Trophoblast cell (in vitro differentiated cells and primary cell): ENCODE data around the gene SPAG16.
"Not testable (repeated sequence)": the region's sequence is repeated elsewhere in the genome, so short reads cannot be mapped to it uniquely, and the experiment has no call there.

Source experiments
- DNase-seq, 2 donors: peaks; one replicate each; pipeline ENCODE4 v3.0.0-alpha.2; 2016
- H2AFZ ChIP-seq: 2 replicates; pipeline ENCODE4 v1.6.1; 2013; ENCODE audit warnings: low read length, moderate library complexity, mild to moderate bottlenecking; ENCODE audit not compliant: insufficient read depth, poor library complexity
- H2AK5ac ChIP-seq: 2 replicates; pipeline ENCODE4 v1.6.1; 2013; ENCODE audit warnings: mild to moderate bottlenecking, low read length
- H2BK120ac ChIP-seq: 2 replicates; pipeline ENCODE4 v1.6.1; 2013; ENCODE audit warnings: low read length, mild to moderate bottlenecking, moderate library complexity; ENCODE audit not compliant: insufficient read depth, poor library complexity
- H2BK12ac ChIP-seq: 2 replicates; pipeline ENCODE4 v1.6.1; 2013; ENCODE audit warnings: mild to moderate bottlenecking, low read length, moderate library complexity
- H2BK5ac ChIP-seq: 2 replicates; pipeline ENCODE4 v1.6.1; 2013; ENCODE audit warnings: low read length, low read depth, moderate library complexity, mild to moderate bottlenecking; ENCODE audit not compliant: poor library complexity
- H3K14ac ChIP-seq: 2 replicates; pipeline ENCODE4 v1.6.1; 2013; ENCODE audit warnings: mild to moderate bottlenecking, low read length
- H3K18ac ChIP-seq: 2 replicates; pipeline ENCODE4 v1.6.1; 2013; ENCODE audit warnings: mild to moderate bottlenecking, low read length
- H3K23ac ChIP-seq: 2 replicates; pipeline ENCODE4 v1.6.1; 2013; ENCODE audit warnings: low read length
- H3K27ac ChIP-seq: 2 replicates; pipeline ENCODE4 v1.5.1; 2013; ENCODE audit warnings: low read depth, mild to moderate bottlenecking, inconsistent platforms, low read length, moderate library complexity
- H3K27me3 ChIP-seq: 2 replicates; pipeline ENCODE4 v1.6.1; 2013; ENCODE audit warnings: inconsistent platforms, mild to moderate bottlenecking, low read length, moderate library complexity; ENCODE audit not compliant: insufficient read depth
- H3K36me3 ChIP-seq, 2 experiments: 1 replicate in 1 of 2; 2 replicates in 1 of 2; pipeline ENCODE4 v1.6.1; 2013; ENCODE audit warnings: low read length in 2 of 2, mild to moderate bottlenecking in 2 of 2, moderate library complexity in 1 of 2; ENCODE audit not compliant: insufficient read depth in 2 of 2, control insufficient read depth in 1 of 2
- H3K4ac ChIP-seq: 2 replicates; pipeline ENCODE4 v1.6.1; 2013; ENCODE audit warnings: low read depth, mild to moderate bottlenecking, low read length, moderate library complexity
- H3K4me1 ChIP-seq, 2 experiments: 1 replicate in 1 of 2; 2 replicates in 1 of 2; pipeline ENCODE4 v1.6.1; 2013; ENCODE audit warnings: low read length in 2 of 2, mild to moderate bottlenecking in 2 of 2, moderate library complexity in 1 of 2; ENCODE audit not compliant: insufficient read depth in 2 of 2, control insufficient read depth in 1 of 2
- H3K4me2 ChIP-seq: 2 replicates; pipeline ENCODE4 v1.6.1; 2013; ENCODE audit warnings: inconsistent platforms, mild to moderate bottlenecking, low read length, moderate library complexity
- H3K4me3 ChIP-seq: 2 replicates; pipeline ENCODE4 v1.5.1; 2013; ENCODE audit warnings: mild to moderate bottlenecking, low read depth, low read length, inconsistent platforms
- H3K79me1 ChIP-seq: one replicate; pipeline ENCODE4 v1.6.1; 2013; ENCODE audit warnings: low read length
- H3K79me2 ChIP-seq: 2 replicates; pipeline ENCODE4 v1.6.1; 2013; ENCODE audit warnings: low read length, mild to moderate bottlenecking; ENCODE audit not compliant: control insufficient read depth, insufficient read depth, poor library complexity
- H3K9ac ChIP-seq: 2 replicates; pipeline ENCODE4 v1.6.1; 2013; ENCODE audit warnings: mild to moderate bottlenecking, low read length
- H3K9me3 ChIP-seq: 2 replicates; pipeline ENCODE4 v1.6.1; 2013; ENCODE audit warnings: low read depth, mild to moderate bottlenecking, control low read depth, inconsistent platforms, low read length; ENCODE audit not compliant: insufficient read depth
- H4K12ac ChIP-seq: 2 replicates; pipeline ENCODE4 v1.6.1; 2013; ENCODE audit warnings: low read depth, mild to moderate bottlenecking, low read length, moderate library complexity
- H4K8ac ChIP-seq: 2 replicates; pipeline ENCODE4 v1.6.1; 2013; ENCODE audit warnings: low read depth, mild to moderate bottlenecking, low read length, moderate library complexity
- H4K91ac ChIP-seq: one replicate; pipeline ENCODE4 v1.6.1; 2013; ENCODE audit warnings: low read depth, mild to moderate bottlenecking, low read length, moderate library complexity
- WGBS: extraction: QIAGEN DNeasy Blood & Tissue Kit; methylation state at CpG from one replicate; pipeline ENCODE4 v1.1.7; 2013; ENCODE audit warnings: missing lambda C conversion rate; ENCODE audit not compliant: insufficient read length, insufficient coverage; ENCODE audit errors: extremely low coverage; 5-methylcytosine and 5-hydroxymethylcytosine counted together

Gene SPAG16

DNA sequence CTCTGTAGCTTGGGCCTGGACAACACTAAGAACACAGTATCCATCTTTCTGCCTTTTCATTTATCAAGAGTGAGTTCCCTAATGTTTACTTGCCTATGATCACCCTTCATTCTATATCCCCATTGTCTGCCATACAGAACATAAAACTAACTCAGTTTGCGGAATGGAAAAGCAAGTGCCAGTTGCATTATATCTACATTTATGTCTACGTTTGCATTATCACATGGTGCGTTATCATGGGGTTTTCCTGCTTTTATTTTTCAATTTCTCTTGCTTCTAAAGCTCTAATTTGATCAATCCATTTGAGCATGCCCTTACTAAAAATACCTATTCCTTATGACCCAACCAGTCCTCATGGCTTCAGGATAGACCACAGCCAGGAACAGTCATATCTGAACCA lies 704.9 kb downstream of the SPAG16 start:
- H2AFZ ChIP-seq: no peak overlapping the region
- no peak overlapping the region for H4K91ac ChIP-seq
- no peak overlapping the region for H3K27ac ChIP-seq
- no peak overlapping the region for H4K12ac ChIP-seq
- no peak overlapping the region for H3K4ac ChIP-seq
- no peak overlapping the region for H2AK5ac ChIP-seq
- H3K27me3 ChIP-seq: no peaks in the 10 kb centered on the region
- H3K4me3 ChIP-seq: no peak overlapping the region
- H3K36me3 ChIP-seq: no peaks in the 10 kb centered on the region
- no peak overlapping the region for H3K23ac ChIP-seq
- WGBS: no CpG with 5 or more reads among the region's 3 CpGs
- no peak overlapping the region for H4K8ac ChIP-seq
- no peak overlapping the region for H2BK5ac ChIP-seq
- no peak overlapping the region for H3K9ac ChIP-seq
- H3K79me2 ChIP-seq: no peaks in the 10 kb centered on the region
- H3K4me2 ChIP-seq: no peak overlapping the region
- no peaks in the 10 kb centered on the region for H3K79me1 ChIP-seq
- H3K4me1 ChIP-seq: no peaks in the 10 kb centered on the region
- H3K9me3 ChIP-seq: no peaks in the 10 kb centered on the region
- H2BK12ac ChIP-seq: no peak overlapping the region
- no peak overlapping the region for H2BK120ac ChIP-seq
- no peak overlapping the region for H3K14ac ChIP-seq
- H3K18ac ChIP-seq: no peak overlapping the region
- no peak for DNase-seq

DNA sequence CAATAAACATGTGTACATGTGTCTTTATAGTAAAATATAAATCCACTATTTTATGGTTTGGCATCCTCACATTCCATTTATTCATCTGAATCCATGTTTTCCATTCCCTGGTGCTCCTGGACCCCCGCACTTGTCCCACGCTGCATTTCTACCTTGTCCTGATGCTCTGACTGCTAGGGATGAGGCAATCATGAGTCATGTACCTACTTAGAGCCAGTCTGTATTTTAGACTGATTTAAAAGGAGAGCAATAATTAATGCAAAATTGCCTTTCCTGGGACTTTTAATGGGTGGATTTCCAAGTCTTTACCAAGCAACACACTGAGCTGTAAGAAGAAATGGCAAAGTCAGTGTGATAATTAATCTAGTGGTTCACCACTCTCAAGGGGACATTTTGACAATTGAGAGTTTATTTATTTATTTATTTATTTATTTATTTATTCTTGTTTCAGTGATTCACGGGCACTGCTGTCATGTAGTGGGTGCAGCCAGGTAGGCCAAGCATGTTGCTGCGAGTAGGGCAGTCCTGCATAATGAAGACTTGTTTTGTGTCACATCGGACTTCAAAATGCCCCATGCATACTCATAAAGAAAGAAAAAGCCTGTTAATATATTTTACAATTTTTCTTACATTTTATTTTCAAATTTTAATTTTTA lies 707.3 kb downstream of the SPAG16 start:
- no peak overlapping the region for H2BK5ac ChIP-seq
- WGBS: no CpG with 5 or more reads among the region's 5 CpGs
- DNase-seq: no peak
- H3K14ac ChIP-seq: no peak overlapping the region
- no peak overlapping the region for H3K9ac ChIP-seq
- no peak overlapping the region for H2AFZ ChIP-seq
- H3K27ac ChIP-seq: no peak overlapping the region
- H2AK5ac ChIP-seq: no peak overlapping the region
- H3K4ac ChIP-seq: no peak overlapping the region
- no peaks in the 10 kb centered on the region for H3K4me1 ChIP-seq
- H2BK12ac ChIP-seq: no peak overlapping the region
- no peaks in the 10 kb centered on the region for H3K79me2 ChIP-seq
- no peak overlapping the region for H4K91ac ChIP-seq
- no peaks in the 10 kb centered on the region for H3K79me1 ChIP-seq
- H3K9me3 ChIP-seq: no peaks in the 10 kb centered on the region
- H4K12ac ChIP-seq: no peak overlapping the region
- no peak overlapping the region for H2BK120ac ChIP-seq
- no peak overlapping the region for H3K4me3 ChIP-seq
- no peak overlapping the region for H3K23ac ChIP-seq
- no peak overlapping the region for H3K4me2 ChIP-seq
- H3K36me3 ChIP-seq: no peaks in the 10 kb centered on the region
- no peak overlapping the region for H4K8ac ChIP-seq
- no peak overlapping the region for H3K18ac ChIP-seq
- no peaks in the 10 kb centered on the region for H3K27me3 ChIP-seq

DNA sequence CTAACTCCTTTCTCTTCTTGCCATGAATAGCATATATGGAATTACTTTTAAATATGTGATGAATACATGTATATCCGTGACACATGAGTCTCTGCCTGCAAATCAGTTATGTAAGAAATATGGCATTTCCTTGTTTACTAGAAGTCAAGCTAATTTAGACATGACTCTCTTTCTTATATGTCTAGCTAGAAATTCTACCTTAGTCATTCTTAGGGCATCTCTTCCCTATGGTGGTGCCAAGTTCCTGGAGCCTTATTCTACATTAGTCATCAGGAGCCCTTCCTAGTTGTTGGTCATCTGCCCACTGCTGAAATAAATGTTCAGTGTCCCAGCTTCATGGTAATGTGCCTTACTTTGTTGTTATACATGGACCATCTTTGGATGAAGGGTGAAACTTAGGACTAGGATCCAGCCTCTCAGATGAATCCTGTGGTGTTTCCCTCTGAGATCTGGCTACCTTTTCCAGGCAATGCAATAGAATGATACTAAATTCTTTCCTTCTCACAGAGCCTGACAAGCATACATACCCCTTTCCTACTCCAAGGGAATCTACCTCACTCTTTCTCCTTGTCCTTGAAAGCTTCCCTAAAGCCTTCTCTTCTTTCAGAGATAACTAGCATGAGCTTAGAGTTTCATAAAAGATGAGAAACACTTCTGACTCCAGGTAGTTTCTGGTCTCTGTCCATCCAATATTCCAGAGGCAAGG lies 711.3 kb downstream of the SPAG16 start:
- Histone ChIP-seq H3K36me3 (peaks cover 0 to 3% of the 10 kb centered on the region in 2 experiments), H3K18ac (no peak overlapping the region), H3K4me1 (no peaks in the 10 kb centered on the region), H2AK5ac (no peak overlapping the region), H3K79me1 (no peaks in the 10 kb centered on the region), H3K23ac (no peak overlapping the region), H2BK12ac (no peak overlapping the region), H4K91ac (no peak overlapping the region), H3K14ac (no peak overlapping the region), H2AFZ (no peak overlapping the region), H3K4ac (no peak overlapping the region), H3K79me2 (no peaks in the 10 kb centered on the region), H2BK5ac (no peak overlapping the region), H3K4me3 (no peak overlapping the region), H2BK120ac (no peak overlapping the region), H3K27me3 (no peaks in the 10 kb centered on the region), H4K8ac (no peak overlapping the region), H4K12ac (no peak overlapping the region), H3K9ac (no peak overlapping the region), H3K9me3 (peaks cover 7% of the 10 kb centered on the region), H3K4me2 (no peak overlapping the region), H3K27ac (no peak overlapping the region)
- DNase-seq: peak; percentile 17 to 20
- no CpG with 5 or more reads among the region's 1 CpG for WGBS

DNA sequence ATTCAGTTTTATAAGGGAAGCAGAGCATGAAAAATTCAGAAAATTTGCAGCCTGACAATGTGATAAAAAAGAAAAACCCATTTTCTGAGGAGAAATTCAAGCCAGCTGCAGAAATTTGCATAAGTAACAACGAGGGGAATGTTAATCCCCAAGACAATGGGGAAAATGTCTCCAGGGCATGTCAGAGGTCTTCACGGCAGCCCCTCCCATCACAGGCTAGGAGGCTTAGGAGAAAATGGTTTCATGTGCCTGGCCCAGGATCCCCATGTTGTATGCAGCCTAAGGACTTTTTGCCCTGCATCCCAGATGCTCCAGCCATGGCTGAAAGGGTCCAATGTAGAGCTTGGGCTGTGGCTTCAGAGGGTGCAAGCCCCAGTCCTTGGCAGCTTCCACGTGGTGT lies 714.7 kb downstream of the SPAG16 start:
- not testable (repeated sequence) for H3K18ac ChIP-seq, H2AFZ ChIP-seq, H2BK120ac ChIP-seq, H3K36me3 ChIP-seq, H3K4me2 ChIP-seq, H3K9me3 ChIP-seq, H3K4ac ChIP-seq, H3K23ac ChIP-seq, H3K27me3 ChIP-seq, H4K91ac ChIP-seq, H2BK5ac ChIP-seq, H3K4me3 ChIP-seq, H4K8ac ChIP-seq, DNase-seq, H3K9ac ChIP-seq, H3K27ac ChIP-seq, H3K79me2 ChIP-seq, H3K4me1 ChIP-seq, H2AK5ac ChIP-seq, H4K12ac ChIP-seq, H3K79me1 ChIP-seq, H2BK12ac ChIP-seq, H3K14ac ChIP-seq
- no CpG with 5 or more reads among the region's 3 CpGs for WGBS
